ENCODE results near the gene SCN4A.
A peak's percentile ranks its signal among the peaks of the same experiment; 100 is the strongest.
"Not testable (repeated sequence)": the region's sequence is repeated elsewhere in the genome, so short reads cannot be mapped to it uniquely, and the experiment has no call there.

Gene SCN4A

DNA sequence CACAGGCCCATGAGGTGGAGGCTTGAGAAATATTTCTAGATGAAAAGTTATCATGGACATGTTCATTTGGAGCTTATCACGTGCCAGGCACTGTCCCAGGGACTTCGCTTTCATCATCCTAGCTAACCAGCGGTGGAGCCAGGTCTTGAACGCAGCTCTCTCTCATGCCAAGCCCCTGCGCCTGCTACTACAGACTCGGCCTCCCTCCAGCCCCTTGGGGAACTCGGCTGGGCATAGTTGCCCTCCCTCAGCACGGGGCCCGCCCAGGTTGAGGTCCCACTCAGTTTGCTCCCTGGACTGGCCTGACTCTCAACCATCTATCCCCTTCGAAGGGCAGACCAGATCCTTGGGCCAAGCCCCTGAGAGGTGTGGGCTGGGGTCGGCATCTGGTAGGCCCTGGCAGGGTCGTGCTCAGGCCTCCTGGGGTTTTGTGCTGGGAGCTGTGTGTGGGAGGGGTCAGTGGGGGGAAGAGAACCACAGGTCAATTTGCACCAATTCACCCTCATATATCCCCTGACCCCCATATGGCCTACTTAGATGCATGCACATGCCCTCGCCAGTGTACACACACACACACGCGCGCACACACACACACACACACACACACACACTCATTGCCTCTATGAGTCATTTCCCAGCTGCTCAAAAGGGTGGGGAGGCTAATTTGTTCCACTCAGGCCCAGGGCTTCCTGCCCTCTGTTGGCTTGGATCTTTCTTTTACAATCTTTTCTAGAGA is 12.1 kb upstream of the SCN4A start:
- DNase-seq (ENCODE audit: low read depth in 2 of 2) = no peak

DNA sequence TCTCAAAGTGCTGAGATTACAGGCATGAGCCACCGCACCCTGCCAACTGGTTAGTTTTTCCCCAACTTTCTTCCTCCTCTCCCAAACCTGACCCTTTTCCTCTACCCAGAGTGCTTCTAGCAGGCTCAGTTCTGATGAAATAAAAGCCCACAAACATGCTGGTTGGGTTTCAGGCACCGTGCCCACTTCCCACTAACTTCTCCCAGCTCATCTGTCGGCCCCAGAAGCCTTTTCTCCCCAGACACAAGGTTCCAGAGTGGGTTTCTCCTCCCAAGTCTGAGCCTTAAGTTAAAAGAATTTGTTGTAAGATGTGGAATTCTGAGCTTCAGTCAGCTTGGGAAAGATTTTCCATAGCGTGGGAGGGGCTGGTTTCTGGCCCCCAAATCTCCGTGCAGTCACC is 11.5 kb upstream of the SCN4A start:
- no peak for DNase-seq (ENCODE audit: low read depth in 2 of 2)

DNA sequence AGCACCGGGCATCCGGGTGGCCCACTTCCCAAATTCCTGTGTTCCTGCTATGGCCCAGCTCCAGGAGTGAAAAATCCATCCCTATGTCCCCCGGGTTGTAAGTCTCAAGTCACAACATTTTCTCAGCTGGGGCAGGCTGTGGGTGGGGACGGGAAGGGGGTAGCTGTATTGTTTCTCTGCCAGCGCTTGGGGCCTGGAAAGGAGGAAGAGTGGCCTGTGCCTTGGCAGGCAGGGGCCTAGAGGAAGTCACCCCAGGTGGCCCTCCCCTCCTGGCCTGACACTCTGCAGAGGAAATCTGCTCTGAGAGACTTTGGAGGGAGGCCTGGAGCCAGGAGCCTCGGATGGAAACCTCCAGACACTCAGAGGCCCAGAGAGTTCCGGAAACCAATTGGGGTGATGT is 10.6 kb upstream of the SCN4A start:
- no peak for DNase-seq (ENCODE audit: low read depth in 2 of 2)

DNA sequence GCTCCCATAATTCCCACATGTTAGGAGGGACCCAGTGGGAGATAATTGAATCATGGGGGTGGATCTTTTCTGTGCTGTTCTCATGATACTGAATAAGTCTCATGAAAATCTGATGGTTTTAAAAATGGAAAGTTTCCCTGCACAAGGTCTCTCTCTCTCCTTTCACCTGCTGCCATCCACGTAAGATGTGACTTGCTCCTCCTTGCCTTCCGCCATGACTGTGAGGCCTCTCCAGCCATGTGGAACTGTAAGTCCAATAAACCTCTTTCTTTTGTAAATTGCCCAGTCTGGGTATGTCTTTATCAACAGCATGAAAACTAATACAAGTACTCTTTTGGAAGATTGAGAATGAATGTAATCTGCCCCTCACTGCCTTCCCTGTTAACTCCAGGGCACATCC is 9.9 kb upstream of the SCN4A start:
- DNase-seq (ENCODE audit: low read depth in 2 of 2) = not testable (repeated sequence)

DNA sequence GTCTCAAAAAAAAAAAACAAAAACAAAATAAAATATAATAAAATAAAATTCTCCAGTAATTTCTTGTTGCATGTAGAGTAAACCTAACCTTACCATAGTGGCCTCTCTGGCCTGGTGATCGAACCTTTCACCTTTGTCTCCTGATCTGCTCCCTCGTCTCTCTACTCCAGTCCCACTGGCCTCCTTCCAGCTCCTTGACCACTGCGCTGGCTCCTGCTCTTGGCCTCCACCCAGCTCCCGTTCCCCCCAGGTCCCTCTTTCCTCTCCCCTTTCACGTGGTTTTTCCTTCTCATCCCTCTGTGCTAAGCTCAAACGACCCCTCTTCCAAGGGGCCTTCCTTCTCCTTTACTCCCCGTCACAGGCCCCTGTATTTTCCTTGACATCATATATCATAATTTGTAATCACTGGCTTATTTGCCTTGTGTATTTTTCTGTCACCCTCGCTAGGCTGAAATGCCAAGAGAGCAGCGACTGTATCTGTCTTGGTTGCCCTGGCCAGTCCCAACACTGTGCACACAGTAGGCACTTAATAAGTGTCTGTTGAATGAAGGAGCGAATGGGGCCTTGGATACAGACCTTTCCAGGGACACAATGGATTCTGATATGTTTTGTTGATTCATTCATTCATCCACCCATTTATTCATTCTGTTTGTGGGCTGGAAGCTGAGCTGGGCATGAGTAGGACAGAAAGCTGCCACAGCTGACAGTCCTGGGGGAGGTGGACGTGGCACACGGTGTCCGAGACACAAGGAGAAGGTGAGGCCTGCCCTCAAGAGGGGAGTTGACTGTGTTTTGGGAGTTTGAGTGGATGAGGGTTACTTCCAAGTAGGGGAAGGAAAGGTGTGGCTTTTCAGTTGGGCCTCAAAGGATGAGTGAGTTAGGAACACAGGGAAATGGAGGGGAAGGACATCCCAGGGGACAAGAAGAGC is 5.8 kb upstream of the SCN4A start:
- DNase-seq (ENCODE audit: low read depth in 2 of 2) = no peak

DNA sequence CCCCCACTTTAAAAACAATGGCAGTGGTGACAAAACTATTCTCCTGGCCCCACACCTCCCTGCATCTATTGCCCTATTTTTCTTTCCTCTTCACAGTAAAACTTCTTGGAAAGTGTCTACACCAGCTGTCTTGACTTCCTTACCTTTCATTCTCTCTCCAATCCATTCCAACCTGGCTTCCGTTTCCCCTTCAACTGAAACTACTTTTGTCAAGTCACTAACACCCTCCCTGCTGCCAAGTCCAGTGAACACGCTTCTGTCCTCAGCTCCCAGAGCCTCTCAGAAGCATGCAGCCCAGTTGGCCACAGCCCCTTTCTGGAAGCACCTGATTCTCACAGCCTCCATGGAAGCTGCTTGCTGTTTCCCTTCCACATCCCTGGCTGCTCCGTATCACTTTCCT is 4.0 kb upstream of the SCN4A start:
- no peak for DNase-seq (ENCODE audit: low read depth in 2 of 2)

DNA sequence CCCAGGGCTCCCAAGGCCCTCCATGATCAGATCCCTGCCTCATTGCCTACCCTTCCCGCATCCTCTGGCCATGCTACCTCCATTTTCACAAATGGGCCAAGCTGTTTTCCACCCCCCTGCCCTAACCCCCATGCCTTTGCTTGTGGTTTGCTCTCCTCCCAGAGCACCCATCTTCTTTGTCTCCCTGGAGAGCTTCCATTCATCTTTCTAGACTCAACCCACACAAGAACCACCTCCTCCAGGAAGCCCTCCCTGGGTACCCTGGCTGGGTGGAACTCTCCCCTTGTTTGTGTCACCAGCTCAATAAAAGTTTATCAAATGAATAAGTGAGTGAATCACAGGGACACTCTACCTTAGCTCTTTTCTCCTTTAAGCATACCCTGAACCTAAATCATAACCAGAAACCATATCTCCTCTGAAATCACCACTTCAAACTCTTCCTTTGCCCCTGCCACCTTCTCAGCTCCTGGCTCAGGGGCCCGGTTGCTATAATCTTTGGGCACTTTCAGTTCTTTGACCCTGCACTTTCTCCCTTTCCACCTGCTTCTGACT is 2.9 kb upstream of the SCN4A start:
- DNase-seq (ENCODE audit: low read depth in 2 of 2) = no peak

DNA sequence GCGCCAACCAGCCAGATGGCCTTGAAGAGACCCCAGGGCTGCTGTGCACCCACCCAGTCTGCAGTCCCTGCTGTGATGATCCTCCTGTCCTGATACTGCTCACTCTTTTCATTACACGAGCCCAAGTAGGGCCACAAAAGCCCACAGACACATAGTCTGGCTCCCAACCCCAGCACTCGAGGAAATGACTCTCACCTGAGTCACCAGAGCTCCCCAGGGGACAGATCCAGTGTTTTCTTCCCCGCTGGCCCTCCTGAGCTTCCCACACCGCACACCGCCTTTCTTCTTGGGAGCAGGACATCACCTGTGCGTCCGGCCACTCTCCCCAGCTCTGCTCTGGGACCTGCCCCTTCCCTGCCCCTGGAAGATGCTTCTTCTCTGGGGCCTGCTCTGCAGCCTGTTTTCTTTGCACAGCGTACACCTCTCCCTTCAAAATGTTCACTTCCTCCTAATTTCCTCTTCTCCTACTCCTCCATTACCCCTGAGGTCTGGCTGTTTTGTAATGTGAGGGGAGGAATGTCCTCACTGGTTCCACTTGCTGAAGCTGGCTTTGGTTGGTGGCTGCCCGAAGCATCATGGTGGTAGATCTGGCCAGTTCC is 2.0 kb upstream of the SCN4A start:
- DNase-seq (ENCODE audit: low read depth in 2 of 2) = no peak

DNA sequence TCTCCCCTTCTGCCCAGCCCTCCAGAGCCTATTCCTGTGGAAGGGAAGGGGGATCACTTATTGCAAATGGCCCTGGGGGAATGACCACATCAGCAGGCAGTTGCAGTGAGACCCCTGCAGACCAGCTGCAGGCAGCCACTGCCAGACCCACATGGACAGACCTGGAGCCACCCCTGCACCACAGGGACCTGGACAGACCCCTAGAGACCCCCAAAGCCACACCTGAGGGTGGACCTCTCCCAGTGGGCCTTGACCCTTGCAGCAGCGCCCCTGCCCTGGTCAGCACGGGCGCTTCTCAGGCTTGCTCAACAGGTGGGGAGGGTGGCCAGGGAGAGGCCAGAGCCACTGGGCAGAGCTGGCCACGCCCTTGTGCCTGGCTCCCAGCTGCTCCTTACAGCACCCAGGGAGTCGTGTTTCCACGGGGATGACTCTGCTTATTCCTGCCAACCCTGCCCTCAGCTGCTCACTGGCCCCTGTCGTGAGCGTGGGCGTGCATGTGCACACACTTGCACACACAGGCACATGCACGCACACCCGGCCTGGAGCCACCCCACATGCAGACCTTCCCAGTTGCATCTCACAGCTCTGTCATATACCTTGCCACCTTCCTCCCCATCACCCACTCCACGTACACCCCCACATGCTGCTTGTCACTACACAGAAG is 1.3 kb upstream of the SCN4A start:
- DNase-seq (ENCODE audit: low read depth in 2 of 2) = no peak

DNA sequence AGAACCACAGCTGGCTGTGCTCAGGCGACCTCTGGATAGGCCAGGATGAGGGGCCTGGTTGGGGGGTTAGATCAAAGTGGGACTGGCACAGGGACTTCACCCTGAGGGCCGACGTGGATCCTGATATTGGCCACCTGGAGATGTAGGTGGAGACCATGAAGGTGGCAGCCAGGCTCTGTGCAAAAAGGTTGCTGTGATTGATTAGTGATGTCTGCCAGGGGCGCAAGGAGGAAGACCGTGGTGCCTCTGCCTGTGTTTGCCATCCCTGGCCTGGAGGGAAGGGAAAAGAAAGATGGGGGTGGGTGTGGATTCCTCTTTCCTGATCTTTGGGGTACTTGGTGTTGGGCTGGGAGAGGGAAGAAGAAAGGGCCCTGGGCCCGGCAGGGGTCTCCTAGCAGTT is 529 bp upstream of the SCN4A start:
- DNase-seq (ENCODE audit: low read depth in 2 of 2) = no peak

DNA sequence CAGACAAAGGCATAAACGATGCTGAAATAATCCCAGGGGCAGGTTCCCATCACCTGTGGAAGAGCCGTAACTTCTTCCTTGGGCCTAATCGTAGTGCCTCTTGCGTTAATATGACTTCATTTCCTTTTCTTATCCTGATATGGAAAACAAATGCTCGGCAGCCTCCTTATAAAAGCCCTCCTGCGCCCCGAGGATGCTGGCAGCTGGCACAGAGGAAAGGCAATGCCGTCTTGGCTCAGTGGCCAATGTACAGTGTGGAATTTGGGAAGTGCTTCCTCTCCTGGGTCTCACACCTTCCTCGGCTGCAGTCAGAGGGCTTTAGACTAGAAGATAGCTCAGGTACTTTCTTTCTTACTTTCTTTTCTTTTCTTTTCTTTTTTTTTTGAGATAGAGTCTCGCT is 3.4 kb downstream of the SCN4A start:
- DNase-seq (ENCODE audit: low read depth in 2 of 2) = no peak

DNA sequence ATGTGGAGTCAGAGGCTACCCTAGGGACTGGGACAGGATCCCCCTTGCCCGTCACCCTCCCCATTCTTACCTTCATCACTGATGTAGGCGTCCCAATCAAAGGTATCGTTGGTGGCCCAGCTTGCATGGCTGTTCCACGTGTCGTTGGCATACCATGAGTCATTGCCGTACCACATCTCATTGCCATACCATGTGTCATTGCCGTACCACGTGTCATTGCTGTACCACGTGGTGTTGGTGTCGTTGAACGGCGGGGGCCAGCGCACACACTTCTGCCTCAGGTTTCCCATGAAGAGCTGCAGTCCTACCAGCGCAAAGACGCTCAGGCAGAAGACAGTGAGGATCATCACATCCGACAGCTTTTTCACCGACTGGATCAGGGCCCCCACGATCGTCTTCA is 4.8 kb downstream of the SCN4A start:
- DNase-seq (ENCODE audit: low read depth in 2 of 2) = peak in 1 of 2 donors; percentile 31

DNA sequence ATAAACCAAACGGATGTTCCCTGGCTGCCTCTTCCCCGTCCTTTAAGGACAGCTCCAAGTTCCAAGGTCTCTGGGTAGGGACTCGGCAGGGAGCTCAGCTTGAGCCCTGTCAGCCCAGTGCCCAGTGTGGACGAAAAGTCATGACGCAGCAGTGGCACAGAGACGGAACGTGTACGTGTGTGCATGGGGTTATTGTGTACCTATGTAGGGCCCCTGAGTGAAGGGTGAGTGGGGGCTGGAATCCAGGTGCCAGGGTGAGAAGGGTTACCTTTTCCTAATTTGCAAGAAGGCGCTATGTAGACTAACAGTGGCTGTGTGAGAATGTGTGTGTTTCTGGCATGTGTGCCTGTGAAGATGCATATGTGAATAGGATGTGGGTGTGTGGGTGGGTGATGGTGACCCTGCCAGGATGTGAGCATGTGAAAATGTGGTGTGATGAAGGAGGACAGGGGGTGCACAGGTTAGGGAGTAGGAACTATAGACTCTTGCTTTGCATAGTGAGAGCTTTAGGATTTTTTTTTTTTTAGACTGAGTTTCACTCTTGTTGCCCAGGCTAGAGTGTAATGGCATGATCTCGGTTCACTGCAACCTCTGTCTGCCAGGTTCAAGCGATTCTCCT is 6.0 kb downstream of the SCN4A start:
- peak in 1 of 2 donors; percentile 31 for DNase-seq (ENCODE audit: low read depth in 2 of 2)

DNA sequence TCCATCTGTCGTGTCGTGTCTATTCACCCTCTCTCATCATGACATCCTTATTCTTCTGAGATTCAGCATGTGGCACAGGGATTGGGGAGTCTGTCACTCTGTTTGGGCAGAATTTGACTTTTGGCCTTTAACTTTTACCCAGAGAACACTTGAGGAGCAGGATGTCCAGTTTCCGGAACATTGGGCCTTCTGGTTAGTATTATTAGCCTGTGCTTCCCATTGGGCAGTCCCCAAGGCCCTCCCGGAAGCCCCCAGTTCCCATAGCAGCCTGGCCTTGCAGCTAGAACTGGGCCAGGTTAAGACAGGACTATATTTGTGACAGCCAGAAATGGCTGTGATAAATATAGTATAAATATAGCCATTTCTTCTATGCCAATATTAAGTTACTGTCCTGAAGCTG is 9.6 kb downstream of the SCN4A start:
- no peak for DNase-seq (ENCODE audit: low read depth in 2 of 2)

DNA sequence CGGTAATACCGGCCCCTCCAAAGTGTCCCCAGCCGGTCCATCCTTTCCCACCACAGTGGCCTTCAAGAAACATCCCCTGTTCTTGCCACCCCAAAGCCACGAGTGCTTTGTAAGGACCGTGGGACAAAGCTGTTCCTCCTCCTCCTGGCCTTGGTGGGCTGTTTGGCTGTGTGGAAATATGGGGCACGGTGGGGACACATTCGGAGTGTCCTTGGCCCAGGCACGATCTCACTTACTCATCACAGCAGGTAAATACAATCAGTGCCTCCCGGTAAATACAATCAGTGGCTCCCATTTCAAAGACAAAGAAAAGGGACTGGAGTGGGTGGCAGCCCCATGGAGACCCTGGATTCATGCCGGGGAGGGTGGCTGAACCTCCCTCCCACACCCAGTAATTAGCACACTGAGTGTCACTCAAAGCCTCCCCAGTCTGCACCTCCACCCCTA is 10.4 kb downstream of the SCN4A start:
- no peak for DNase-seq (ENCODE audit: low read depth in 2 of 2)

DNA sequence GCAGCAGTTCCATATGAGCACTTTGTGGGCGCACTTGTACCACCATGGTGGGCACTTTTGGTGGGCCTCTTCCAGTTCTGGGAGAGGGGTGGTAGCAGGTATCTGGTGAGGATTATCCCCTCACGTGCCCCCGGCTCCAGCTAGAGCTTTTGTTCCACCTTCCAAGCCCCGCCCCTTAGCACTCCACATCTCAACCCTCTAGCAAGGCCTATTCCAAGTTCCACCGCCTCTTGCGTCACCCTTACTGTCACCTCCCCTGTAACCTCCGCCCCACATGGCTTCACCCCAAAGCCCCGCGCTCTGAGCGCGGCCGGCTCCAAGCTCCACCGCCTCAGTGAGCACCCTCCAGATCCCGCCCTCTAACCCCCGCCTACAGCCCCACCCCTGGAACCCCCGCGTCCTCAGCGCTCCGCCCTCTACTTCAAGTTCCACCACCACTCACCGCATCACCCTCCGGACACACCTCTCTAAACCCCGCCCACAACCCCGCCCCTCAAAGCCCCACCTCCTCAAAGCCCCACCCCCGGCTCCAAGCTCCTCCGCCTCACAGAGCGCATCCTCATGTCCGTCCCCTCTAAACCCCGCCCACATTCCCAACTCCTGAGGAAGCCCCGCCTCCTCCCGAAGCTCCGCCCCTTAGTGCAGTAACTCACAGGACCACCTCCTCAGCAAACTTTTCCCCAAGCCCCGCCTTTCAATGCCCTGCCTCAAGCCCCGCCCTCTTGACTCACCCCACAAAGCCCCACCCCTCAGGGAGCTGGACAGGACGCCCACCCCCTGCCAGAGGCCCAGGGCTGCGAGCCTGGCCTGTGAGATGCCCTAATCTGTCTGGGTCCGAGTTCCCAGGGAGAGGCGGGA is 11.1 kb downstream of the SCN4A start:
- DNase-seq (ENCODE audit: low read depth in 2 of 2) = peak in 1 of 2 donors; percentile 14

DNA sequence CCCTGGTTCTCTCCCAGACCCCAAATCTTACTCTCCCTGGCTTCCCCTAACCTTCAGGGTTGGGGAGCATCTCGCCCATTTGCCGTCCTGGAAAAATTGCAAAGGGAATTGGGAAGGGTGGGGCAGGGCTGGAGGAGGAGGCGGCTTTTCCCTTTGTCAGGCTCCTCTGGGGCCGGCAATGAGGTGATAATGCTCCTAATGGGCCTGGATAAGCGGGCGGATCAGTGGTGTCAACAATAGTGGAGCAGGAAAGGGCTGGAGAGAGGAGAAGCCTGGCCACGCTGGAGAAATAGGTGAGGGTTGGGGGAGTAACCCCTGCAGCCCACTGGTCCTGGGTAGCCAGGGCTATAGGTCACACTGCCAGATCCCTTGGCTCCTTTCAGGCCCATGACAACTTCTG is 12.3 kb downstream of the SCN4A start:
- DNase-seq (ENCODE audit: low read depth in 2 of 2) = no peak

DNA sequence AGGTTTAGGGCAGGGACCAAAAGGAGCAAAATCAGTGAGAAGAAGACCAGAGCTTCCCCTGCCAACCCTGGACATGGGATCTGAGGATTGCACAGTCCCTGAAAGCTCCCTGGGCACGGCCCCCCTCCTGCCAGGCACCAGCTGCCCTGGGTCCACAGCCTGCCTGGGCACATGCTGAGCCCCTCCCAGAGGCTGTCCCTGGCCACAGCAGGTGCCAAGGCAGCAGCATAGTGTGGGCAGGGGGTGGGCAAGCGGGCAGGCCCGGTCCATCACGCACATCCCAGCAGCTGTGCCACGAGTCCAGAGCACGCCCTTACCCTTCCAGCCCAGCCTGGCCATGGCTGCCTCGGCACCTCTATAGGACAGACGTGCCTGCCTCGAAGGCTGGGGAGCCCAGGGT is 12.7 kb downstream of the SCN4A start:
- no peak for DNase-seq (ENCODE audit: low read depth in 2 of 2)

DNA sequence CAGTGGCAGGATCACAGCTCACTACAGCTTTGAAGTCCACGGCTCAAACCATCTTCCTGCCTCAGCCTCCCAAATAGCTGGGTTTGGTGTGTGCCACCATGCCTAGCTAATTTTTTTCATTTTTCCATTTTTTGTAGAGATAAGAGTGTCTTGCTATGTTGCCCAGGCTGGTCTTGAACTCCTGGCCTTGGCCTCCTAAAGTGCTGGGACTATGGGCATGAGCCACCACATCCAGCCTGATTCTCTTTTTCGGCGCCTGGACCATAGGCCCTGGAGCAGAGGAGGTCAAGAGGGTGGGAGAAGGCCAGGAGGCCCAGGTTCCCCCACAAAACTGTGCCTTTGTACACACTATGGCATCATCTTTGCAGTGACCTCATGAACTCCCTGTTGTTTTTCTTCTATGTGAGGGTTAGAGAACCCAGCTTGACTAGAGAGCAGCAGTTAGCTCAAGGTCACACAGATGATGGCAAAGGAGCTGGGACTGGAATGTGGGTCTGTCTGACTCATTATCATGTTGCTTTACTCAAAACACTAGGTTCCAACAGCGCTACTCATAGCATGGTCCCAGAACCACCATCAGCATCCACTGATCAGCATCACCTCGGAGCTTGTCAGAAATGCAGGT is 16.3 kb downstream of the SCN4A start:
- DNase-seq (ENCODE audit: low read depth in 2 of 2) = no peak

DNA sequence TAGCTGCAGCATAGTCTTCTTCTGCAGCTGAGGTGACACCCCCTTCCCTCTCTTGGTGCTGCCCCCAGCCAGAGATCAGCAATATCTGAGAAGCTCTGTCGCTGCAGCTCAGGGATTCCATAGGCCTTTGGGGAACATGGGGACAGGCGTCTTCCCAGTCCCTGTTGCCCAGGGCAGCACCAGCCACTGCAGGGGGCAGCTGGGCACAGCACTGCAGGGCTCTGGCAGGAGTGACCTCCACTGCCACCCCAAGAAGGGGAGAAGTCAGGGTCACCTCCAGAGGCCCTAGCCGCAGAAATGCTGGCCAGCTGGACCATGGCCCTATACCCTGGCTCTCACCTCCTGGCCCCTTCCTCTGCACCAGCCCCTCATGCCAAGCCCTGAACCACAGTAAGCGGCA is 16.9 kb downstream of the SCN4A start:
- no peak for DNase-seq (ENCODE audit: low read depth in 2 of 2)
